Thoracic aorta endothelial cell (primary cell): ENCODE results near the gene TMPRSS11D. TPM values are rescaled to one million over a fixed set of nuclear protein-coding genes. Genes with fewer than 3 reads are reported as not detected.

ENCODE experiments used
- total RNA-seq: library from RNA; depleted of rRNA; stranded (reverse); fragments of >200 nt; gene quantifications from 2 replicates; pipeline ENCODE4 v1.2.3, GENCODE V29; 2012

Gene TMPRSS11D
- total RNA-seq: not detected in 2 replicates

GRCh38 chr4:67883902-67884301, at the start of gene TMPRSS11D:
TSS of gene TMPRSS11D (minus strand) at chr4:67884002. CDS start at chr4:67883933, 69 bp downstream.

Other genes starting within 250 kb of the TMPRSS11D start
- 174 and 193 TPM in 2 replicates for gene UBA6, start 182.8 kb downstream of the TMPRSS11D start, total RNA-seq
- not detected in 2 replicates for gene GNRHR, start 129.6 kb downstream of the TMPRSS11D start, total RNA-seq
- gene TMPRSS11A, start 79.5 kb upstream of the TMPRSS11D start, total RNA-seq: not detected in 2 replicates
- gene TMPRSS11F, start 245.9 kb upstream of the TMPRSS11D start, total RNA-seq: not detected in 2 replicates